GM12874 (cell line): Measurements from ENCODE around the gene OR51A4.
"Not testable (repeated sequence)": the region's sequence is repeated elsewhere in the genome, so short reads cannot be mapped to it uniquely, and the experiment has no call there.

Source experiments
- CTCF ChIP-seq: IDR thresholded peaks from 2 replicates; pipeline ENCODE4 v1.5.1; 2011; ENCODE audit warnings: low read depth, mild to moderate bottlenecking, control low read depth, low read length, moderate library complexity; ENCODE audit not compliant: insufficient read depth

OR51A4 gene

DNA sequence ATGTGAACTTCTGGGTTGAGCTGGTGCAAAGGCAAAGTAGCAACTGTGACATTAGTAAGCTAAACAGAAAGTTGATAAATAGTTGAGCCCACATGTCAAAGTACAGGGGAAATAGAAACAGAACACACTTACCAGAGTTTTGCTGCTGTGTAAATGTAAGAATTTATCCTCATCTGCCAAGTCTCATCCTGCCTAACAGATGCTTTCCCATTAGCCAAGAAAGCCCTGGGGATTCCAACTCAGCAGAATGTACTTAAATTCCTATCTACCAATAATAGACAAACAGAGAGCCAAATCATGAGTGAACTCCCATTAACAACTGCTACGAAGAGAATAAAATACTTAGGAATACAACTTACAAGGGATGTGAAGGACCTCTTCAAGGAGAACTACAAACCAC, 15.4 kb upstream of the OR51A4 start:
- TF ChIP-seq CTCF, result no peak

- TF ChIP-seq CTCF, result no peak
These were observed 13.5 kb upstream of the OR51A4 start for GRCh38 chr11:4960877-4961276.

DNA sequence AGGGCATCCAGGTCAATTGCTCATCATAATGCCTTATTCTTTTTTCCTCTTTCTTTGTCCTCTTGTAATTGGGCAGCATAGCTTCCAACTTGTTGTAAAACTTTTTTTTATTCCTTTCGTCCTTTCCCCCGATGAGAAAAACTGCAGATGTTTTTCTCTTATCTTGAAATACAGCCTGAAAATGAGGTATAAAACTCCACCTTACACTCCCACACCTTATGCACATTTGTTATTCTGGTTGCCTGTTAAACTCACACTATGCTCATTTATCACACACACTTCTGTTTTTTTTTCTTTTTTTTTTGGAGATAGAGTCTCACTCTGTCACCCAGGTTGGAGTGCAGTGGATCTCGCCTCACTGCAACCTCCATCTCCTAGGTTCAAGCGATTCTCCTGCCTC, 10.0 kb upstream of the OR51A4 start:
- TF ChIP-seq CTCF, result no peak

GRCh38 chr11:4955613-4956012, 8.2 kb upstream of the OR51A4 start, which contains the start of gene OR51A2:
OR51A2 (minus strand) TSS chr11:4955713; CDS start chr11:4955713, 0 bp downstream.
- not testable (repeated sequence) for TF ChIP-seq CTCF

- no peak for TF ChIP-seq CTCF
These were observed 10.7 kb downstream of the OR51A4 start for GRCh38 chr11:4936745-4937144.

DNA sequence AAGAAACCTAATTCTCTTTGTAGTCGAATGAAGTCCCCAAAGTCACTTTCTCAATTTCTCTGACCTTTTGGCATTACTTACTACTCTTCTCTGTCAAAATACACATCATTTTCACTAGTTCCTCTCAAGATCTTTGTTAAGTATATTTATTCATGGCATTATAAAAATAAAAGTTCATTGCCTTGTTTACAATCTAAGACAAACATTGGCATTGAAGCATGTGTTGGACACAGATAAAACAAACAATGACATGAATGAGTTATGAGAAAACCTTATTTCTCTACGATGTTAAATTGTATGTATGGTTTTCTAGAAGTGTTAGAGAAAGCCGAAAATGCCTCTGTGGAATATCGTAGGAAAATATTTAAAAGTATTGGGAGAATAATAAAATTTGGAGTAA, 14.7 kb downstream of the OR51A4 start:
- no peak for TF ChIP-seq CTCF

DNA sequence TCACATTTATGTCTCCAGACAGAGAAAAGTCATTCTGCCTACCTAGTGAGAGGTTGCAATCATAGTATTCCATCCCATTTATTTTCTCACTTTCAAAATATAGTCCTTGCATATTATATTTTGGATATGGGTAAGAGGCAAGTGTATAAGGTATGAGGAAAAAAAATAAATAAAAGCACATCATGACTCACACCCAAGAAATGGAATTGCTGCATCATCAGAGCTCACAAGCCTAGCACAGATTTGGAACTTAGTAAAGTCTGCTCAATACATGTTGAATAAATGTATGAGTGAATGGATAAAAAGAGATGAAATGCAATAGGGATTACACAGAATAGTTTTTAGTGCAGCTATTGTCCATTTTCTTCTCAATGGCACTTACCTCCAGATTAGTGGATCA, 20.8 kb downstream of the OR51A4 start:
- TF ChIP-seq CTCF, result no peak

GRCh38 chr11:4924239-4924638, 23.2 kb downstream of the OR51A4 start, which contains the start of gene OR51G1:
OR51G1 (minus strand) TSS chr11:4924339; CDS start chr11:4924339, 0 bp downstream.
- TF ChIP-seq CTCF, result no peak
